SK-N-MC (cell line): Measurements from ENCODE around the gene PAQR6.

Source experiments
- EZH2 ChIP-seq: fragments of 200-600 bp; sonication (generic); IDR thresholded peaks from one replicate; pipeline ENCODE4 v1.6.1; 2017; ENCODE audit warnings: antibody characterized with exemption
- FOXP2 ChIP-seq: optimal IDR thresholded peaks from 2 replicates; pipeline ENCODE3; 2011; ENCODE audit warnings: mild to moderate bottlenecking, moderate library complexity; ENCODE audit not compliant: insufficient read depth; ENCODE audit errors: extremely low read length, control extremely low read depth
- POLR2AphosphoS5 ChIP-seq: IDR thresholded peaks from 2 replicates; pipeline ENCODE4 v1.6.1; 2012; ENCODE audit warnings: mild to moderate bottlenecking, low read depth, low read length, borderline replicate concordance

DNA sequence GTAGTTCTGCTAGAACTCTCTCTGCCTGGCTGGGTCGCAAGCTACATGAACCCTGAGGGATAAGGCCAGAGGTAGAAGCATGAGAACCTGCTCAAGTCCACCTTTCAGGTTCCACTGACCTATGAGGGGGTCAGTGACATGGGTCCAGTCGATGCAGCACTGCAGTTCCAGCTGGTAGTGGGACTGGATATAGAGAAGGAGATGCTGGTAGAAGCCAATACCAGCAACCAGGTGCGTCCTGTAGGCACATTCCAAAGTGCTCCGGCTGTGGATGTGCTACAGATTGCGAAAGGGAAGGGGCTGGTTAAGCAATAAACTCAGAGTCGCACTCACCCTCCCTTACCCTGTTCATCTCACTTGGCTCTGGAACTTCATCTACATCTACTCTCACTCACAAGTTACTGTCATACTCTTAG lies 29.1 kb upstream of the PAQR6 start:
- TF ChIP-seq EZH2 (no peak), POLR2AphosphoS5 (no peak), FOXP2 (no peak)
